IPS-NIHi7 (cell line): ENCODE data around the gene ILRUN.
"Not testable (repeated sequence)": the region's sequence is repeated elsewhere in the genome, so short reads cannot be mapped to it uniquely, and the experiment has no call there.

Experiments
- DNase-seq: peaks from one replicate; pipeline ENCODE4 v3.0.0; 2012; ENCODE audit warnings: mixed read lengths; ENCODE audit errors: extremely low spot score

Gene ILRUN

DNA sequence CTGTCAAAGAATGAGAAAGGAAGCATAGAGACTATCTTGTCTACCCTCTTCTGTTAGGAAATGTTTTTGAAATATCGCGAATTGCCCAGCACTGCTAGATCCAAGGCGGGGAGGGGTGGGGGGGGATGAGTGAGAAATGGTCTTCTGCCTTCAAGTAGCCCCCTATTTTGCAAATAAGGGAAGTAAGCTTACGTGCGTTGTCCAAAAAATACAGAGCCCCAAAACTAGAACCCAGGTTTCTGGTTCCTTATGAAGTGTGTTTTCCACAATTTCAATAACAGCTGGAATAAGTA, 923 bp upstream of the ILRUN start:
- no peak for DNase-seq

DNA sequence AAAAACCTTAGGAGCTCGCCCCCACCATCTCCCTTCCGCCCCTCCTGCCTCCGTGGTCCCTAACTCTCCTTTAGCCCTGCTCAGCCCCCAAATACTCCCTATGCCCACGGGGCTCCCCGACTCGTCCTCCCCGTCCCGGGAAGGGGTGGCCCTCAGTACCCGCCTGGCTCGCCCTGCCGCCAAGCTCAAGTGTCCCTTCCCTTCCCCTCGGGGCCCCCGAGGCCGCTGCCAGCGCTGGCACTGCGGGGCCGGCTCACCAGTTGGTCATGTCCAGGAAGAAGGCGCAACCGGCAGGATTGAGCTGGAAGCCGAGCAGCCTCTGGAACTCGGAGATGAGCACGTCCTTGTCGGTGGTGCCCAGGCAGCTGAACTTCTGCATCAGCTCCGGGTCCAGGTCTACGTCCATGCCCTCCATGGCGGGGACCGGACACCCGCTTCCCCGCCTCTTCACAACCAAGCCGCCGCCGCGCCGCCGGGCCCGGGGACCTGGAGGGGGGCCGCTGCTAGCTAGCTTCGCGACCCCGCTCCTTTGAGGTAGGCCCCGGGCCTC, 303 bp downstream of the ILRUN start:
- DNase-seq: no peak

DNA sequence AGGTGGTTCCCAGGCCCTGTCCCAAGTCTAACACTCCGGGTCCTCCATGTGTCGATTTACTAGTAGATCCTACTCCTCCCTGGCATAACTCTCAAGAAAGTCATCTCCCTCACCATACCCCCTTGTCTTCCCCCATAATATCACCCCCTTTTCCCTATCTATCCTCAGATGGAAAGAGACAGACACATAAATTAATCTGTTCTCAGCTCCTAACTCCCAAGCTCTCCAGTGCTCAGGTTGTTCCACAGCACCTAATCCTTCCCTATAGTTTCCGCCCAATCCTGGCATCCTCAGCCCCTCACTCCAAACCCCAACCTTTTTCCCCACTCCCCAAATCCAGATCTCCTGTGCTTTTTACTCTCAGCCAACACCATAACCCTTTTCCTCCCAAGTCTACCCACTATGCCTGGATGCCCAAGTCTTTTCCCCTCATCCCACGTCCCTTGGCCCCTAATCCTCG, 808 bp downstream of the ILRUN start:
- no peak for DNase-seq

DNA sequence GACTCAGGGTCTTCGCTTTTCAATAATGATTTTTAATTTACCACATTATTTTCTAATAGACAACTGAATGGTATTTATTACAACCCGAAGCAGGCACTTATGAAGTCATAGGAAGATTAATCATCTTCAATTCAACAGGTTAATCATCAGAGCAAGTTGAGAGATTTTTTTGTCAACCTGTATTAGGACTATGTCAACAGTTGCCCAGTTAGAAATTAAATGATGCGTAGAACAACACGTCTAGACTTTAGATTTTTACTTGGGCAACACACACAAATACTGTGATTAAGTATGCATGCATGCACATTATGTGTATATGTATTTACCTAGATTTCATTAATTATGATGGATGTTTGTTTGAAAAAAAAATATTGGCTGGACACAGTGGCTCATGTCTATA, 4.3 kb downstream of the ILRUN start:
- DNase-seq: no peak

DNA sequence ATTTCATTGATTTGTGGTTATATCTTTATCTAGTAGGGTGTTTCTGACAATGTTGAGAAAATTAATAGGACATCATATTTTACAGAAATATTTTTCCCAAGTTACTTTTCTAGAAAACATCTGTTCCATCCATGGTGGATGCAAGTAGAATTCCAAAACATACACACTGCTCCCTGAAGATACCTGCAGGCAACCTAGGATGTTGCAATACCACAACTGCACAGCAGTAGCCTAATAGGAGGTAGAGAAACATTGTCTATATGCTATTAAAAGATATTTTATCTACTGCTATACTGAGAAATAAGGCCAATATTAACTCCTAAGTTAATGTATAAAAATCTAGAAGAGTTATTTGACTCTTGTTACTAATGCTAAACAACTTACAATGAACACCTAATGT, 6.8 kb downstream of the ILRUN start:
- no peak for DNase-seq

DNA sequence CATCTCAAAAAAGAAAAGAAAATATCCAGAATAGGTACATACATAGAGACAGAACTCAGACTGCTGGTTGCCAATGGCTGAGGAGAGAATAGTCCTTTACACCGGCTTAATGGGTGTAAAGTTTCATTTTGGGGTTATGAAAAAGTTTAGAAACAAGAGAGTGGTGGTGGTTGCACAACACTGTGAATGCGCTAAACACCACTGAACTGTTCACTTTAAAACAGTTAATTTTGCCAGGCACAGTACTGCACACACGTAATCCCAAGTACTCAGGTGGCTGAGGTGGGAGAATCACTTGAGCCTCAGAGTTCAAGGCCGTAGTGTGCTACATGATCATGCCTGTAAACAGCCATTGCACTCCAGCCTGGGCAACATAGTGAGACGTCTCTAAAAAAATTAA, 7.6 kb downstream of the ILRUN start:
- no peak for DNase-seq

DNA sequence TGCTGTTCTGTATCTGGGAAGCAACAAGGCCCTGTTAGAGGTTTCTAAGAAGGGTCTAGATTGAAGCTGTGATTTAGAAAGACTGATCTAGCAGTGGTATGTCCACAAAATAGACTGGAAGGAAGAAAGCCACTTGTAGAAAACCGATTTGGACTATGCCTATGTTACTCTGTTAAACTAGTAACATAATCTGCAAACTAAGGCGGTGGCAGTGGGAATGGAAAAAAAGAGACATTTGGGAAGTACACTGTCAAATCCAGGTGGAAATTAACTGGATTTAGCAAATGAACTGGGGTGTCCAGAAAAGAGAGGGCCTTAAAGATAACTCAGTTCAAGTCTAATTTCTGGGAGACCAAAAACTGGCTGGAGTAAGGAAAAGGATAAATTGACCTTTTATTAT, 11.6 kb downstream of the ILRUN start:
- no peak for DNase-seq

DNA sequence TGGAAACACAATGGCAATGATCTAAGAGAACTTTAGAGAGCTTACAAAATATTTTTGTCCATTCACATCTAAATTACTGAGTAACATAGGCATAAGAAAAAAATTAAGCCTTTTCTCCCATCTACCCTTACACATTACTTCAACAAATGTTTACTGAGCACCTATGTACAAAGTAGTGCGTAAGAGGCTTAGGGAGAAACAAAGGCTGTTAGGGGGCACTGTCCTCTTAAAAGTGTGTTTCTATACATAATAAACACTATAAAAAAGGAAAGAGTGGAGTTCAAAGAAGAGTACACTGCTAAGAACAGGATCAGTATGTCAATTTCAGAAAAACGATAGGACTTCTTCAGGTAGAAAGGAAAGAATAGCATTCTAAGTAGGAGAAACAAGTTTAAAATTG, 12.2 kb downstream of the ILRUN start:
- no peak for DNase-seq

DNA sequence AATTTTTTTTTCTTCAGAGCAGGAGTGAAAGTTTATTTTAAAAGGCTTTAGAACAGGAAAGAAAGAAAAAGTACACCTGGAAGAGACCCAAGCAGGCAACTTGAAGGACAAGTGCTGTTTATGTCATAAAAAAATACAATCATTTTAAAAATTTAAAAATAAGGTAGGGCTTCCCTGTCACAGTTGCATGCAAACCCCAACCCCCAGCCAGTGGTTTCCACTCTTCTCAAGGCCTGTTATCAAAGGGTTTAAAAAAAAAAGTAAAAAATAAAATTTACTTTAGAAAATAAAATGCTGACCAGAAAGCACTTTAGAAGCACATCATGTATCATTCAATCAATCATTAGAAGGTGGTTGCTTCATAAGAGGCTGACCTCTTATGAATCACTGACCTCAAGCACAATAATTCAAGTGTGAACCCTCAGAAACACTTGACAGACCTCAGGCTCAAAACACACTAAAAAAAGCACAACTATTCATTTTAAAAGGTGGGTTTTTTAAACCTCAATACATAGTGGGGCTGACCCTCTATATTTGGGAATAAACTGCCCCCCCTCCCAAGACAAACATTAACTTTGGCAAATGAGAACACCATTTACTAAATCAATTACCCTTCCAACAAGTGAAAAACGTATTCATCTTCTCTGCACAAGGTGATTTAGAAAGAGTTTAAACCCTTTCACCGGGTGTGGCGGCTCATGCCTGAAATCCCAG, 15.6 kb downstream of the ILRUN start:
- DNase-seq: no peak

DNA sequence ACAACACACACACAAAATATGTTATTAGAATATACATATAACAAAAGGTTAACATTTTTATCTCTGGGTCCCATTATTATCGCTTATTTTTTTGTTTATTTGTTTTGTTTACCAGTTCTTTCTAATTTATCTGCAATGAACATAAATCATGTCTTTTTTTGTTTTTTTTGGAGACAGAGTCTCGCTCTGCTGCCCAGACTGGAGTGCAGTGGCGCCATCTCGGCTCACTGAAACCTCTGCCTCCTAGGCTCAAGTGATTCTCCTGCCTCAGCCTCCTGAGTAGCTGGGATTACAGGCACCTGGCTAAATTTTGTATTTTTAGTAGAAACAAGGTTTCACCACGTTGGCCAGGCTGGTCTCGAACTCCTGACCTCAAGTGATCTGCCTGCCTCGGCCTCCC, 16.3 kb downstream of the ILRUN start:
- not testable (repeated sequence) for DNase-seq

DNA sequence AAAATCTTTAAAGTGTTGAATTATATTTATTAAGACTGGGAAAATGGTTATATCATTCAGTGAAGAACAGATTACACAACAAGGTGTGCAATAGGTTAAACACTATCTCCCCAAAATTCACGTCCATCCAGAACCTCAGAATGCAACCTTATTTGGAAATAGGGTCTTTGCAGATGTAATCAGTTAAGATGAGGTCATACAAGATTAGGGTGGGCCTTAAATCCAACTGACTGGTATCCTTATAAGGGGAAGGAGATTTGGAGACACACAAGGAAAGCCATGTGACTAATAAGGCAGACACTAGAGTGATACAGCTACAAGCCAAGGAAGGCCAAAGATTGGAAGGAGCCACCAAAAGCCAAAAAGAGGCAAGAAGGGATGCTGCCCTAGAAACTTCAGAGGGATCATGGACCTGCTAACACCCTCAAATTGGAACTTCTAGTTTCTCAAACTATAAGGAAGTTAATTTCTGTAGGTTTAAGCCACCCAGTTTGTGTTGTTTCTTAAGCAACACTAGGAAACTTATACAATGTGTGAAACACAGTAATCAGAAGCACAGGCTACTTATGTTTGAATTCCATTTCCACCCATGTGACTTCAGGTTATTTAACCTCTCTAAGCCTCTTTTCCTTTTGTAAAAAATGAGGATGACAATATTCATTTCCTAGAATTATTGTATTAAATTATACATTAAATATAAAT, 16.9 kb downstream of the ILRUN start:
- DNase-seq: no peak

DNA sequence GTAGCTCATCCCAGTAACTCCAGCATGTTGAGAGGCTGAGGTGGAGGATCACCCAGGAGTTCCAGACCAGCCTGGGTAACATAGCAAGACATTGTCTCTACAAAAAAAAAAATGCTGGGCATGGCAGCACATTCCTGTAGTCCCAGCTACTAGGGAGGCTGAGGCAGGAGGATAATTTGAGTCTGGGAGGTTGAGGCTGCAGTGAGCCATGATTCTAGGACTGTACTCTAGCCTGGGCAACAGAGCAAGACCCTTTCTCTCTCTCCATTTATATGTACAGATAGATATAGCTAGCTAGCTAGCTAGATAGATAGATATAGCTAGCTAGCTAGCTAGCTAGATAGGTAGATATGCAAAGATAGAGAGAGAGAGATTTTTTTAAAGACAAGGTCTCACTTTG, 20.4 kb downstream of the ILRUN start:
- no peak for DNase-seq

DNA sequence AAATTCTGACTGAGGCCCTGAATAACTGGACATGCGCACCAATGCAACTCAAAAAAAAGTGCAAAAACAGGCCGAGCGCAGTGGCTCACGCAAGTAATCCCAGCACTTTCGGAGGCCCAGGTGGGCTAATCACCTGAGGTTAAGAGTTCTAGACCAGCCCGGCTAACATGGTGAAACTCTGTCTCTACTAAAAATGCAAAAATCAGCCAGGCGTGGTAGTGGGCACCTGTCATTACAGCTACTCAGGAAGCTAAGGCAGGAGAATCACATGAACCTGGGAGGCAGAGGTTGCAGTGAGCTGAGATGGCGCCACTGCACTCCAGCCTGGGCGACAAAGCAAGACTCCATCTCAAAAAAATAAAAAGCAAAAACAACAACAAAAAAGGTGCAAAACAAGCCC, 21.6 kb downstream of the ILRUN start:
- not testable (repeated sequence) for DNase-seq

DNA sequence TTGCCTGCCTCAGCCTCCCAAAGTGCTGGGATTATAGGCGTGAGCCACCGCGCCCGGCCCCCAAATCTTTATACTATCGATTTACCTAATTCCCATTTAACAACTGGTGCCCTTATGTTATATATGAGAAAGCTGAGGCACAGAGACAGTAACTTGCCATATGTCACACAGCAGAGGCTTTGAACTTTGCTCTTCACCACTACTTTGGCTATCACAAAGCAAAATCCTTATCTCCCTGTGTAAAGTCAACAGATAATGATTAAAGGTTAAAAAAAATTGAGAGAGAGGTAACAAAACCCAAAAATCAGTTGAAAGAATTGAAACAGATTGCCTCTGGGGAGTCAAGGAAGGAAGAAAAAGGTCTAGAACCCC, 22.3 kb downstream of the ILRUN start:
- no peak for DNase-seq

DNA sequence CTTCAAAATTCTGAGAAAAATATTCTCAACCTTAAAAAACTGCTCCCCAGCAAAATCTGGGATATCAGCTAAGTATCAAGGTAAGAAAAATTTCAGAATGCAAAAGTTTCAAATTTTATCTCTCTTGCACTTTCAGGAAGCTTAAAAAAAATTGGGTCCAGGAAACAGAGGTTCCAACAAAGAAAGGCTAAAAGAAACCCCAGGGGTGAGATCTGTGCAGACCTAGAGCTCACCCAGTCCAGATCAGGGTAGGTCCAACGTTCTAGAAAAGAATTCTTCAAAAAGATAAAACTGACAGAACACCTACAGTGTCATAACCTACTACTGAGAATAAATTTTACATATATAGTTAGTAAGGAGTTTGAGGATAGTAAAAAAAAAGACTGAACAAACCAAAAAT, 23.5 kb downstream of the ILRUN start:
- DNase-seq: no peak

DNA sequence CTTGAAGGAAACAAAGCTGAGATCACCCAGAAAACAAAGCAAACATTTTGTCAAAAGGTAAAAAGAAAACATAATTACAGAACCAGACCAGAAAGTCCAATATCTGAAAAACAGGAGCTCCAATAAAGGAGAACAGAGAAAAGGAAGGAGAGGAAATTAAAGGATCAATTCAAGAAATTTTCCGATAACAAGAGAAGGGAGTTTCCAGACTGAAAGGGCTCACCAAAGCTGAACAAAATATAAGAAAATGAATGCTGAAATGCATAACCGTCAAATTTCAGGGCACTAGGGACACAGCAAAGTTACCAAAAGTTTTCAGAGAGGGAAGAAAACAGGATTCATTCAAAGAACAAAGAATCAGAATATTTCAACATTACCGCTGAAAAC, 23.9 kb downstream of the ILRUN start:
- no peak for DNase-seq

DNA sequence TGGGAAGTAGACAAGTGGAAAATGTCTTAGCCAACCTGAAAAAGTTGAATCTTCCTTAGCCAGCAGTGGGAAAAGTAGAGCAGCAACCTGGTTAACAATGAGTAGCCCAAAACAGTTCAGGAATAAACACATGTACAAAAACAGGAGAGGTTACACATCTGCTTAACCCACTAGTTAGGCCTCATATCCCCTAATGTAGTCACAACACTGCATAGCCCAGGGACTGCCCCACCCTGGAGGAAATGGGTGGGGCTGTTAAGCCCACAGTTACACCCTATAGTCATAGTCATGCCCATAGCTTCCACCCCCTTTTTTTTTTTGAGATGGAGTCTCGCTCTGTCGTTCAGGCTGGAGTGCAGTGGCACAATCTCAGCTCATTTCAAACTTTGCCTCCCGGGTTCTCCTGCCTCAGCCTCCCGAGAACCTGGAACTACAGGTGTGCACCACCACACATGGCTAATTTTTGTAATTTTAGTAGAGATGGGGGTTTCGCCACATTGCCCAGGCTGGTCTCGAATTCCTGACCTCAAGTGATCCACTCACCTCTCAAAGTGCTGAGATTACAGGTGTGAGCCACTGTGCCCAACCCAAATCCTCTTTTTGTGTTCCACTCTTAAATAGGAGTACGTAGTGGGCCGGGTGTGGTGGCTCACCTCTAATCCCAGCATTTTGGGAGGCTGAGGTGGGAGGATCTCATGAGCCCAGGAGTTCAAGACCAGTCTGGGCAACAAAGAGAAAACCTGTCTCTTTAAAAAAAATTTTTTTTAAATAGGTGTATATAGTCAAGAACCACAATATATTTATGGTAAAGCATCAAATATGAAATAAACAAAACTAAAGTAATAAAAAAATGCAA, 24.5 kb downstream of the ILRUN start:
- DNase-seq: no peak

DNA sequence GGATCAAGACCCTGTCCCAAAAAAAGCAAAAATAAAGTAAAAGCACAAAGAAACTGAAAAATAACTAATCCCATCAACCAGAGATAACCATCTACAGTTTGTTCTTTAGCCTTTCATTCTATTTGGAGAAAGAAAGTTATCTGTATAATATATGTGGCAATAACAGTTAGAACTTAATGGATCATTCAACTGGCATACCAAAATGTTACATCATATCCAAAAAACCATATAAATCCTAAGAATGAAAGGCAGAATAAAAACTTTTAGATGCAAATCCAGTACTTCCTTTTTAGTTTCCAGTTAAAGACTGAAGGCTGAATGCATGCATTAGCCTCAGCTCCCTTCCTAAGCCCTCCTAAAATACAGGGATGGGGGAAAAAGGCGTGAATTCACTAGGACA, 25.2 kb downstream of the ILRUN start:
- DNase-seq: no peak

DNA sequence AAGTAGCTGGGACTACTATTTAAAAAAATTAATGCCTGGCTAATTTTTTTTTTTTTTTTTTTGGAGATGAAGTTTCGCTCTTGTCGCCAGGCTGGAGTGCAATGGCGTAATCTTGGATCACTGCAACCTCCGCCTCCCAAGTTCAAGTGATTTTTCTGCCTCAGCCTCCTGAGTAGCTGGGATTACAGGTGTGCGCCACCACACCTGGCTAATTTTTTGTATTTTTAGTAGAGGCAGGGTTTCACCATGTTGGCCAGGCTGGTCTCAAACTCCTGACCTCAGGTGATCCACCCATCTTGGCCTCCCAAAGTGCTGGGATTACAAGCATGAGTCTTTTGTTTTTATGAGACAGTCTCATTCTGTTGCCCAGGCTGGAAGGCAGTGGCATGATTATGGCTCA, 27.8 kb downstream of the ILRUN start:
- not testable (repeated sequence) for DNase-seq

DNA sequence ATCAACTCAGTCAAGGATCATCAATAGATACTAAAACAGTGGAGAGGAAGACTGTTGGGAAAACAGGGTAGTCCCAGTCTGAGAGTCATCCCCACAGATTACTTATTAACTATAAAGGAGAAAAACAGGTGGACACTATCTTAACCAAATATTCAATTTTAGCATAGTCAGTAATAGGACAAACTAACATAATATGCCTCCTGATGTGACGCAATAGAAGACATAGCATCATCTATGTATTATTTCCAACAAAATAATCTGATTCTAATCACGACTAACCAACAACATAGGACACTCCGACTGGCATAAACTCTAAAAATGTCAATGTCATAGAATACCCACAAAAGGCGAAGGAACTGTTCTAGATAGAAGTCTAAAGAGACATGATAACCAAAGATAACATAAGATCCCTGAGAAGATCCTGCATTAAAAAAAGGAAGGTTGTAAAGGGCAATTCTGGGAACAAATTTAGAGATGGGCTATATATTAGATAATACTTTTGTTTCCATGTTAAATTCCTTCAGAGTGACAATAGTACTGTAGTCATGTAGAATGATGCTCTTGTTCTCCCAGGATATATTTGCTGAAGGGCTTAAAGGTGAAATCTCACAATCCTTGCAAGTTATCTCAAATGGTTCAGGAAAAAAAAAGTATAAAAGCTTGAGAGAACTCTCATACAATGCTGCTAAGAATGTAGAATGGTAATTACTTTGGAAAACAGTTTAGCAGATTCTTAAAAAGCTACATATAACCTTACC, 28.9 kb downstream of the ILRUN start:
- DNase-seq: no peak

DNA sequence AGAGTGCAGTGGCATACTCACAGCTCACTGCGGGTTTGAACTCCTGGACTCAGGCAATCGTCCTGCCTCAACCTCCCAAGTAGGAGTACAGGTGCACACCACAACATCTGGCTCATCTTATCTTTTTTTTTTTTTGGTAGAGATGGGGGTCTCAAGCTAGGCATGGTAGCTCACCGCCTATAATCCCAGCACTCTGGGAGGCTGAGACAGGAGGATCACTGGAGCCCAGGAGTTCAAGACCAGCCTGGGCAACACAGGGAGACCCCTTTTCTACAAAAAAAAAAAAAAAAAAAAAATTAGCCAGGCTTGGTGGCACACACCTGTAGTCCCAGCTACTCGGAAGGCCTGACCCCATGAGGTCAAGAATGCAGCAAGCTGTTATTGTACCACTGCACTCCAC, 31.5 kb downstream of the ILRUN start:
- DNase-seq: no peak
